ENCODE measurements around the gene NXPE4.

Gene NXPE4

DNA sequence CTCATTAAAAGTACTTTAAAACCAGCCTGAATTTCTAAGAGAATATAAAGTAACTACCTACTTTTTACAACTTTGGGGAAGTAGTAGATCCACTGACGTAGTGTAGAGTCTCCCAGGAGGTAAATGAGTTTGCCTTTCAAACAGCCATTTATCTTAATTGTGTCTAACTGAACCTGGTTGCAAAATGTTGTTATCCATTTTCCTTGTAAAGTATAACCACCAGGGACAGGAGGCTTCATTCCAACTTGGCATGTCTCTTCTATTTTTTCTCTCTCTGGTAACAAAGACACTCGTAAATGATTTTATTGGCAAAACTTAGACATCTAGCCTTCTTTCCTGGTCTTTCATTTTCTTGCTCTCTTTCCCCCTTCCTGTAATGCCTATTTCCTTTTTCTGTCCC is 72.8 kb downstream of the NXPE4 start:
- TF ChIP-seq, protein P1, sequence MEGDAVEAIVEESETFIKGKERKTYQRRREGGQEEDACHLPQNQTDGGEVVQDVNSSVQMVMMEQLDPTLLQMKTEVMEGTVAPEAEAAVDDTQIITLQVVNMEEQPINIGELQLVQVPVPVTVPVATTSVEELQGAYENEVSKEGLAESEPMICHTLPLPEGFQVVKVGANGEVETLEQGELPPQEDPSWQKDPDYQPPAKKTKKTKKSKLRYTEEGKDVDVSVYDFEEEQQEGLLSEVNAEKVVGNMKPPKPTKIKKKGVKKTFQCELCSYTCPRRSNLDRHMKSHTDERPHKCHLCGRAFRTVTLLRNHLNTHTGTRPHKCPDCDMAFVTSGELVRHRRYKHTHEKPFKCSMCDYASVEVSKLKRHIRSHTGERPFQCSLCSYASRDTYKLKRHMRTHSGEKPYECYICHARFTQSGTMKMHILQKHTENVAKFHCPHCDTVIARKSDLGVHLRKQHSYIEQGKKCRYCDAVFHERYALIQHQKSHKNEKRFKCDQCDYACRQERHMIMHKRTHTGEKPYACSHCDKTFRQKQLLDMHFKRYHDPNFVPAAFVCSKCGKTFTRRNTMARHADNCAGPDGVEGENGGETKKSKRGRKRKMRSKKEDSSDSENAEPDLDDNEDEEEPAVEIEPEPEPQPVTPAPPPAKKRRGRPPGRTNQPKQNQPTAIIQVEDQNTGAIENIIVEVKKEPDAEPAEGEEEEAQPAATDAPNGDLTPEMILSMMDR (IDR thresholded peaks at IDR 0.05; ENCODE audit: low read depth, low read length, missing control alignments), result no peak
- in situ Hi-C loops (cut with HindIII; ENCODE audit: low sequenced_read_pairs), result no loop called here
- H3K4me3 ChIP-seq (ENCODE audit: low read depth, low read length), result no peak overlapping the region
- no peak for DNase-seq (ENCODE audit: low read depth)

All from astrocyte of the cerebellum (primary cell).